ENCODE measurements around the gene ULK4.

The ULK4 gene

GRCh38 chr3:41502023-41502422, 459.9 kb downstream of the ULK4 start:
- no peaks in the 10 kb centered on the region for H4K20me1 ChIP-seq (ENCODE audit: insufficient read depth, low read length, poor library complexity, severe bottlenecking)
- no peaks in the 10 kb centered on the region for H3K9me3 ChIP-seq (ENCODE audit: insufficient read depth, low read depth, low read length)
- no peaks in the 10 kb centered on the region for H3K27me3 ChIP-seq (ENCODE audit: insufficient read depth, low read length, poor library complexity, severe bottlenecking)
- H3K79me2 ChIP-seq (ENCODE audit: insufficient read depth, low read length) = no peaks in the 10 kb centered on the region
- H3K9ac ChIP-seq (ENCODE audit: low read depth, low read length, poor library complexity, severe bottlenecking) = no peak overlapping the region
- H3K4me2 ChIP-seq (ENCODE audit: low read depth, low read length, poor library complexity, severe bottlenecking) = no peak overlapping the region
- H3K4me3 ChIP-seq (ENCODE audit: low read length, poor library complexity, severe bottlenecking) = no peak overlapping the region
- H3F3A ChIP-seq (ENCODE audit: low read depth) = no peaks in the 10 kb centered on the region
- H3K9me2 ChIP-seq (replicated peaks; ENCODE audit: low read depth, low read length) = no peaks in the 10 kb centered on the region
- no peak for TF ChIP-seq EZH2phosphoT487 (IDR thresholded peaks at IDR 0.05; ENCODE audit: borderline replicate concordance)
- TF ChIP-seq, protein P1, sequence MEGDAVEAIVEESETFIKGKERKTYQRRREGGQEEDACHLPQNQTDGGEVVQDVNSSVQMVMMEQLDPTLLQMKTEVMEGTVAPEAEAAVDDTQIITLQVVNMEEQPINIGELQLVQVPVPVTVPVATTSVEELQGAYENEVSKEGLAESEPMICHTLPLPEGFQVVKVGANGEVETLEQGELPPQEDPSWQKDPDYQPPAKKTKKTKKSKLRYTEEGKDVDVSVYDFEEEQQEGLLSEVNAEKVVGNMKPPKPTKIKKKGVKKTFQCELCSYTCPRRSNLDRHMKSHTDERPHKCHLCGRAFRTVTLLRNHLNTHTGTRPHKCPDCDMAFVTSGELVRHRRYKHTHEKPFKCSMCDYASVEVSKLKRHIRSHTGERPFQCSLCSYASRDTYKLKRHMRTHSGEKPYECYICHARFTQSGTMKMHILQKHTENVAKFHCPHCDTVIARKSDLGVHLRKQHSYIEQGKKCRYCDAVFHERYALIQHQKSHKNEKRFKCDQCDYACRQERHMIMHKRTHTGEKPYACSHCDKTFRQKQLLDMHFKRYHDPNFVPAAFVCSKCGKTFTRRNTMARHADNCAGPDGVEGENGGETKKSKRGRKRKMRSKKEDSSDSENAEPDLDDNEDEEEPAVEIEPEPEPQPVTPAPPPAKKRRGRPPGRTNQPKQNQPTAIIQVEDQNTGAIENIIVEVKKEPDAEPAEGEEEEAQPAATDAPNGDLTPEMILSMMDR (conservative IDR thresholded peaks at IDR 0.05; ENCODE audit: low read length) = no peak
- H3K36me3 ChIP-seq (ENCODE audit: insufficient read depth, low read length) = no peaks in the 10 kb centered on the region
- H3K4me1 ChIP-seq (ENCODE audit: insufficient read depth, low read length, poor library complexity, severe bottlenecking) = peaks cover under 1% of the 10 kb centered on the region
- H2AFZ ChIP-seq (ENCODE audit: low read length) = no peak overlapping the region

- no peak overlapping the region for H3K4me2 ChIP-seq (ENCODE audit: low read depth, low read length, poor library complexity, severe bottlenecking)
- no peaks in the 10 kb centered on the region for H3K4me1 ChIP-seq (ENCODE audit: insufficient read depth, low read length, poor library complexity, severe bottlenecking)
- no peak overlapping the region for H3K9ac ChIP-seq (ENCODE audit: low read depth, low read length, poor library complexity, severe bottlenecking)
- H3K27me3 ChIP-seq (ENCODE audit: insufficient read depth, low read length, poor library complexity, severe bottlenecking) = no peaks in the 10 kb centered on the region
- H2AFZ ChIP-seq (ENCODE audit: low read length) = no peak overlapping the region
- no peaks in the 10 kb centered on the region for H3K36me3 ChIP-seq (ENCODE audit: insufficient read depth, low read length)
- H3K9me2 ChIP-seq (replicated peaks; ENCODE audit: low read depth, low read length) = no peaks in the 10 kb centered on the region
- H3K79me2 ChIP-seq (ENCODE audit: insufficient read depth, low read length) = no peaks in the 10 kb centered on the region
- TF ChIP-seq, protein P1 (conservative IDR thresholded peaks at IDR 0.05; ENCODE audit: low read length) = no peak
- no peak for TF ChIP-seq EZH2phosphoT487 (IDR thresholded peaks at IDR 0.05; ENCODE audit: borderline replicate concordance)
- H4K20me1 ChIP-seq (ENCODE audit: insufficient read depth, low read length, poor library complexity, severe bottlenecking) = no peaks in the 10 kb centered on the region
- H3F3A ChIP-seq (ENCODE audit: low read depth) = no peaks in the 10 kb centered on the region
- H3K9me3 ChIP-seq (ENCODE audit: insufficient read depth, low read depth, low read length) = no peaks in the 10 kb centered on the region
- H3K4me3 ChIP-seq (ENCODE audit: low read length, poor library complexity, severe bottlenecking) = no peak overlapping the region
Measured at GRCh38 chr3:41498847-41499246, 463.1 kb downstream of the ULK4 start.

- no peaks in the 10 kb centered on the region for H3K79me2 ChIP-seq (ENCODE audit: insufficient read depth, low read length)
- no peaks in the 10 kb centered on the region for H3K36me3 ChIP-seq (ENCODE audit: insufficient read depth, low read length)
- H3K4me2 ChIP-seq (ENCODE audit: low read depth, low read length, poor library complexity, severe bottlenecking) = no peak overlapping the region
- no peaks in the 10 kb centered on the region for H3K9me3 ChIP-seq (ENCODE audit: insufficient read depth, low read depth, low read length)
- no peak for TF ChIP-seq EZH2phosphoT487 (IDR thresholded peaks at IDR 0.05; ENCODE audit: borderline replicate concordance)
- TF ChIP-seq, protein P1 (conservative IDR thresholded peaks at IDR 0.05; ENCODE audit: low read length) = no peak
- H3K4me3 ChIP-seq (ENCODE audit: low read length, poor library complexity, severe bottlenecking) = no peak overlapping the region
- no peaks in the 10 kb centered on the region for H3K4me1 ChIP-seq (ENCODE audit: insufficient read depth, low read length, poor library complexity, severe bottlenecking)
- H3K27me3 ChIP-seq (ENCODE audit: insufficient read depth, low read length, poor library complexity, severe bottlenecking) = no peaks in the 10 kb centered on the region
- H3F3A ChIP-seq (ENCODE audit: low read depth) = no peaks in the 10 kb centered on the region
- H2AFZ ChIP-seq (ENCODE audit: low read length) = no peak overlapping the region
- H3K9me2 ChIP-seq (replicated peaks; ENCODE audit: low read depth, low read length) = no peaks in the 10 kb centered on the region
- no peaks in the 10 kb centered on the region for H4K20me1 ChIP-seq (ENCODE audit: insufficient read depth, low read length, poor library complexity, severe bottlenecking)
- H3K9ac ChIP-seq (ENCODE audit: low read depth, low read length, poor library complexity, severe bottlenecking) = no peak overlapping the region
Measured at GRCh38 chr3:41490360-41490759, 471.5 kb downstream of the ULK4 start.
